GM12878 (cell line): ENCODE data around the gene PRR14L. TPM values are rescaled to one million over a fixed set of nuclear protein-coding genes. Genes with fewer than 3 reads are reported as not detected.

Experiments
- ATAC-seq: fragments of 200-7000 bp; cut with Tn5 transposase; 3 replicates; pipeline ENCODE4 v1.9.1; 2020; ENCODE audit warnings: mild to moderate bottlenecking, moderate library complexity
- BruUV-seq: library from RNA; stranded (reverse); fragments of 400-500 nt; replicated peaks from 2 replicates; lab custom pipeline; 2021; lab: Mats Ljungman, UMichigan
- CTCF ChIA-PET: fragments of 300-600 bp; sonication (Branson Sonifier 250); formaldehyde crosslinking; extraction: SDS; loops from one replicate; lab custom pipeline; 2021; ENCODE audit warnings: inconsistent platforms; lab: Yijun Ruan, JAX
- POLR2A ChIA-PET: fragments of 350-600 bp; formaldehyde crosslinking; extraction: SDS; loops from one replicate; lab custom pipeline; 2021; ENCODE audit warnings: inconsistent platforms; lab: Charles Lee
- RAD21 ChIA-PET: fragments of 300-600 bp; sonication (Branson Sonifier 250); formaldehyde crosslinking; loops from one replicate; lab custom pipeline; 2023; ENCODE audit warnings: antibody characterized with exemption; ENCODE audit not compliant: unreplicated experiment; lab: Charles Lee
- SMC1A ChIA-PET: fragments of 300-600 bp; sonication (Branson Sonifier 250); formaldehyde crosslinking; loops from one replicate; lab custom pipeline; 2023; ENCODE audit not compliant: unreplicated experiment, uncharacterized antibody; lab: Charles Lee
- DNase-seq: peaks from one replicate; pipeline ENCODE4 v3.0.0-alpha.2; 2011; ENCODE audit warnings: low read depth, low spot score
- FAIRE-seq: peaks from 3 replicates; lab custom pipeline; 2011; peaks lifted over from hg19 to GRCh38; lab: Jason Lieb, UNC
- H2AFZ ChIP-seq: 2 replicates; pipeline ENCODE4 v1.6.0; 2011; ENCODE audit warnings: low read depth, low read length, control low read depth; ENCODE audit not compliant: control insufficient read depth
- H3K27ac ChIP-seq: 2 replicates; pipeline ENCODE4 v1.5.1; 2011; ENCODE audit warnings: control low read depth; ENCODE audit not compliant: control insufficient read depth, insufficient read depth
- H3K27me3 ChIP-seq, 2 experiments: replicated peaks in 1 of 2; 2 replicates each; pipeline versions ENCODE4 v1.6.0 to v1.6.1; 2011; ENCODE audit warnings: low read length in 1 of 2; ENCODE audit not compliant: control insufficient read depth in 2 of 2, insufficient read depth in 2 of 2
- H3K36me3 ChIP-seq, 2 experiments: 2 replicates each; pipeline ENCODE4 v1.5.1; 2011; ENCODE audit warnings: low read length in 1 of 2; ENCODE audit not compliant: control insufficient read depth in 2 of 2, insufficient read depth in 2 of 2
- H3K4me1 ChIP-seq: 2 replicates; pipeline ENCODE4 v1.6.1; 2011; ENCODE audit warnings: mild to moderate bottlenecking, low read length, moderate library complexity, mixed read lengths; ENCODE audit not compliant: control insufficient read depth, insufficient read depth
- H3K4me2 ChIP-seq: 2 replicates; pipeline ENCODE4 v1.6.0; 2011; ENCODE audit warnings: control low read depth; ENCODE audit not compliant: control insufficient read depth, insufficient read depth
- H3K4me3 ChIP-seq: fragments of 200-600 bp; sonication (generic); 2 replicates; pipeline ENCODE4 v1.5.1; 2016
- H3K79me2 ChIP-seq: 2 replicates; pipeline ENCODE4 v1.6.0; 2011; ENCODE audit warnings: low read length; ENCODE audit not compliant: control insufficient read depth, insufficient read depth
- H3K9ac ChIP-seq: 2 replicates; pipeline ENCODE4 v1.8.0; 2011; ENCODE audit warnings: low read length, control low read depth, mixed read lengths; ENCODE audit not compliant: control insufficient read depth, insufficient read depth
- H3K9me3 ChIP-seq: replicated peaks from 3 replicates; pipeline ENCODE4 v1.5.1; 2011; ENCODE audit warnings: mild to moderate bottlenecking, low read length; ENCODE audit not compliant: control insufficient read depth, insufficient read depth
- H4K20me1 ChIP-seq: 2 replicates; pipeline ENCODE4 v1.6.0; 2011; ENCODE audit not compliant: control insufficient read depth, insufficient read depth
- CEBPB ChIP-seq, 2 experiments: fragments of 150-350 bp in 1 of 2; IDR thresholded peaks; 2 replicates each; pipeline ENCODE4 v1.6.1; 2012 to 2014; ENCODE audit warnings: low read depth in 2 of 2, low read length in 2 of 2, borderline replicate concordance in 1 of 2, inconsistent platforms in 1 of 2
- CREM ChIP-seq: IDR thresholded peaks from 2 replicates; pipeline ENCODE4 v1.6.1; 2014; ENCODE audit warnings: antibody characterized with exemption, low read depth
- DPF2 ChIP-seq: fragments of 450-650 bp; IDR thresholded peaks from 2 replicates; pipeline ENCODE4 v1.6.1; 2017; ENCODE audit warnings: mild to moderate bottlenecking
- FOXM1 ChIP-seq: IDR thresholded peaks from 2 replicates; pipeline ENCODE4 v1.6.1; 2012; ENCODE audit warnings: low read depth, mild to moderate bottlenecking, inconsistent platforms, low read length, moderate library complexity
- GATAD2B ChIP-seq: fragments of 450-650 bp; conservative IDR thresholded peaks from 2 replicates; pipeline ENCODE4 v1.6.1; 2017; ENCODE audit warnings: low read depth, mild to moderate bottlenecking, moderate library complexity
- HDAC6 ChIP-seq: fragments of 200-600 bp; sonication (generic); IDR thresholded peaks from one replicate; pipeline ENCODE4 v1.8.0; 2017; ENCODE audit warnings: antibody characterized with exemption; ENCODE audit not compliant: unreplicated experiment
- HDGF ChIP-seq: fragments of 450-650 bp; IDR thresholded peaks from 2 replicates; pipeline ENCODE4 v1.6.1; 2016; ENCODE audit warnings: antibody characterized with exemption
- PML ChIP-seq: IDR thresholded peaks from 2 replicates; pipeline ENCODE4 v1.6.1; 2012; ENCODE audit warnings: low read length, inconsistent platforms
- RBBP5 ChIP-seq: fragments of 200-600 bp; sonication (generic); conservative IDR thresholded peaks from 2 replicates; pipeline ENCODE4 v1.6.1; 2016
- SP1 ChIP-seq: IDR thresholded peaks from one replicate; pipeline ENCODE4 v1.6.1; 2011; ENCODE audit warnings: low read depth, low read length
- TAF1 ChIP-seq: IDR thresholded peaks from 2 replicates; pipeline ENCODE4 v1.6.1; 2011; ENCODE audit warnings: mild to moderate bottlenecking, low read depth, low read length, borderline replicate concordance
- TBL1XR1 ChIP-seq: IDR thresholded peaks from 2 replicates; pipeline ENCODE4 v1.6.1; 2012; ENCODE audit warnings: low read depth, low read length, improper control_type of control experiment
- ZNF24 ChIP-seq: fragments of 450-650 bp; IDR thresholded peaks from 2 replicates; pipeline ENCODE4 v1.6.1; 2017; ENCODE audit warnings: antibody characterized with exemption, mild to moderate bottlenecking
- ZZZ3 ChIP-seq: IDR thresholded peaks from 2 replicates; pipeline ENCODE4 v1.6.1; 2011; ENCODE audit warnings: low read depth; ENCODE audit not compliant: control insufficient read depth, insufficient read length
- WGBS: methylation state at CpG from one replicate; pipeline ENCODE4 v1.1.6; 2016; ENCODE audit warnings: low lambda C conversion rate; ENCODE audit not compliant: insufficient replicate concordance, insufficient coverage; ENCODE audit errors: missing lambda C conversion rate; 5-methylcytosine and 5-hydroxymethylcytosine counted together
- in situ Hi-C: fragments of 300-500 bp; cut with MboI; formaldehyde crosslinking; loops from 9 replicates; pipeline ENCODE4 v1.14.3; 2018; ENCODE audit warnings: mixed read lengths
- intact Hi-C: fragments of 100-400 bp; cut with micrococcal nuclease; formaldehyde crosslinking; loops from one replicate; pipeline ENCODE4 v1.14.2; 2022; ENCODE audit not compliant: unreplicated experiment
- polyA plus RNA-seq, 11 experiments: library from polyadenylated mRNA; depleted of rRNA in 4 of 11; unstranded in 6 of 11; stranded (reverse) in 5 of 11; fragments of >200 nt; fragmentation: Nextera tagmentation in 4 of 11; fragmentation: Illumina TruSeq in 1 of 11; extraction: Ambion mirVana in 4 of 11; extraction: Trizol in 1 of 11; gene quantifications; 1 replicate in 1 of 11; 2 replicates in 10 of 11; pipeline versions ENCODE4 v1.2.1 to v1.2.3, GENCODE V29; 2011 to 2016; ENCODE audit warnings: inconsistent platforms in 2 of 11, missing spikeins in 2 of 11, low read depth in 1 of 11
- total RNA-seq, 4 experiments: library from RNA; depleted of rRNA in 3 of 4; stranded (reverse); fragments of >200 nt in 3 of 4; fragmentation: Illumina TruSeq in 1 of 4; extraction: Trizol in 1 of 4; gene quantifications; 2 replicates each; pipeline versions ENCODE4 v1.2.1 to v1.2.3, GENCODE V29; 2013 to 2021
- TF ChIP-seq, protein P1 (sequence below): fragments of 450-650 bp; formaldehyde crosslinking; IDR thresholded peaks from 2 replicates; pipeline ENCODE4 v1.5.0; 2022; ENCODE audit warnings: mild to moderate bottlenecking, missing genetic modification characterization

Gene PRR14L
- total and polyA plus RNA-seq, 10 of the 15 experiments (the other 5 are each of a cell fraction or from before 2014, with no cell fraction given): 4.2 to 49.0 (median 21.4) TPM

DNA sequence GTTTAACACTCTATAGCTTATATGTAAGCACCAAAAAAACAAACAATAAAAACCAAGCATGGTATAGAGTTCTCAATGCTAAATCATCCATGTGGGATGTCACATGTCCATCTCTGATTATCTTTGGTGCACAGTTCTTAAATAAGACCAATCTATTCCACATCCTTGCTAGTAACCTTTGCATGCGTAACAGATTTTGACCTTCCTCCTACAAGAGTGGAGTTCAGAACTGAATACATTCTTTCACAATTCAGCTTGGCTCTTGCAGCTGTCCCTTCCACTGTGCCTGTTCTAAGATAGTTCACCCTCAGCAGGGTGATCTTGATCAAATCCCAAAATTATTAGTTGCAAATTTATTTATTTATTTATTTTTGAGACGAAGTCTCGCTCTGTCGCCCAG lies 21.1 kb downstream of the PRR14L start:
- 100% methylated on average over 4 of the region's 4 CpGs for WGBS

DNA sequence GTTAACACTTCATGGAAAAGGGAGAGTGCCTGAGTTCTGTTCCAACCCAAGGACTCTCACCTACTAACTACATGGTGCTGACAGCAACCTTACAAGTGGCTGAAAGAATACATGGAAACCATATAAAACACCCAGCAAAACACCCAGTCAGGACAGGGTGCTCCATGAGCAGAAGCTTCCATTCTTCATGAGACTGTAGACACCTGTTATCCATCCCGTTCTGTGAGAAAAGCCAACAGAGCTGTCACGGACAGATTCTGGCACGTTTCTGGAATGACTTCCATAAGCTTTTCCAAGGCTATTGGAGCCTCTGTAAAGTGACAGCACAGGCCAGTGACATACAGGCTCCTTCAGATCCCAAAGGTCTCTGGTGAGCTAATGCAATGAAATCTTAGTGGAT lies 23.2 kb downstream of the PRR14L start:
- intact Hi-C loops (no loop called here), in situ Hi-C loops (no loop called here)
- FAIRE-seq (no peak), ATAC-seq (no peak), DNase-seq (no peak)
- H4K20me1 ChIP-seq: no peaks in the 10 kb centered on the region
- no peak overlapping the region for H3K9ac ChIP-seq
- ChIA-PET SMC1A (interaction anchor here (0.7 kb wide), 1 partner anchor 11 kb away, joined by 3 read pairs; no protein-coding TSS in a partner anchor), CTCF (no interaction called here), POLR2A (no interaction called here), RAD21 (interaction anchor here (1.3 kb wide), 1 partner anchor 61 kb away, joined by 3 read pairs; no protein-coding TSS in a partner anchor)
- no peak overlapping the region for H3K4me2 ChIP-seq
- no peaks in the 10 kb centered on the region for H3K4me1 ChIP-seq
- peaks cover 5 to 8% of the 10 kb centered on the region in 2 experiments; a peak in 3 of 4 replicates for H3K36me3 ChIP-seq
- BruUV-seq: no TSS peak
- TF ChIP-seq TBL1XR1 (no peak), CEBPB (IDR thresholded peaks at IDR 0.05; ENCODE audit: borderline replicate concordance in 1 of 2, low read depth in 2 of 2, low read length in 2 of 2) (no peak), ZNF24 (no peak), TAF1 (no peak), HDAC6 (no peak), CREM (no peak), RBBP5 (no peak), ZZZ3 (no peak), DPF2 (no peak), PML (no peak), GATAD2B (no peak), HDGF (no peak)
- TF ChIP-seq, protein P1, sequence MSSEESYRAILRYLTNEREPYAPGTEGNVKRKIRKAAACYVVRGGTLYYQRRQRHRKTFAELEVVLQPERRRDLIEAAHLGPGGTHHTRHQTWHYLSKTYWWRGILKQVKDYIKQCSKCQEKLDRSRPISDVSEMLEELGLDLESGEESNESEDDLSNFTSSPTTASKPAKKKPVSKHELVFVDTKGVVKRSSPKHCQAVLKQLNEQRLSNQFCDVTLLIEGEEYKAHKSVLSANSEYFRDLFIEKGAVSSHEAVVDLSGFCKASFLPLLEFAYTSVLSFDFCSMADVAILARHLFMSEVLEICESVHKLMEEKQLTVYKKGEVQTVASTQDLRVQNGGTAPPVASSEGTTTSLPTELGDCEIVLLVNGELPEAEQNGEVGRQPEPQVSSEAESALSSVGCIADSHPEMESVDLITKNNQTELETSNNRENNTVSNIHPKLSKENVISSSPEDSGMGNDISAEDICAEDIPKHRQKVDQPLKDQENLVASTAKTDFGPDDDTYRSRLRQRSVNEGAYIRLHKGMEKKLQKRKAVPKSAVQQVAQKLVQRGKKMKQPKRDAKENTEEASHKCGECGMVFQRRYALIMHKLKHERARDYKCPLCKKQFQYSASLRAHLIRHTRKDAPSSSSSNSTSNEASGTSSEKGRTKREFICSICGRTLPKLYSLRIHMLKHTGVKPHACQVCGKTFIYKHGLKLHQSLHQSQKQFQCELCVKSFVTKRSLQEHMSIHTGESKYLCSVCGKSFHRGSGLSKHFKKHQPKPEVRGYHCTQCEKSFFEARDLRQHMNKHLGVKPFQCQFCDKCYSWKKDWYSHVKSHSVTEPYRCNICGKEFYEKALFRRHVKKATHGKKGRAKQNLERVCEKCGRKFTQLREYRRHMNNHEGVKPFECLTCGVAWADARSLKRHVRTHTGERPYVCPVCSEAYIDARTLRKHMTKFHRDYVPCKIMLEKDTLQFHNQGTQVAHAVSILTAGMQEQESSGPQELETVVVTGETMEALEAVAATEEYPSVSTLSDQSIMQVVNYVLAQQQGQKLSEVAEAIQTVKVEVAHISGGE: no peak
- 95% methylated on average over 3 of the region's 3 CpGs for WGBS
- no peak overlapping the region for H3K4me3 ChIP-seq
- H3K27me3 ChIP-seq: no peaks in the 10 kb centered on the region
- no peaks in the 10 kb centered on the region for H3K9me3 ChIP-seq
- no peak overlapping the region for H2AFZ ChIP-seq
- no peak overlapping the region for H3K27ac ChIP-seq
- peaks cover 4% of the 10 kb centered on the region for H3K79me2 ChIP-seq

More for the DNA sequence above, 21.1 kb downstream of the PRR14L start:
- H3K27me3 ChIP-seq: no peaks in the 10 kb centered on the region
- intact Hi-C loops (no loop called here), in situ Hi-C loops (no loop called here)
- H4K20me1 ChIP-seq: no peaks in the 10 kb centered on the region
- ATAC-seq: no peak
- peaks cover 4% of the 10 kb centered on the region for H3K79me2 ChIP-seq
- FAIRE-seq: no peak
- no TSS peak for BruUV-seq
- SMC1A ChIA-PET: interaction anchor here (1.2 kb wide), 1 partner anchor 241 kb away, joined by 3 read pairs; no protein-coding TSS in a partner anchor
- RAD21 ChIA-PET: interaction anchor here (0.7 kb wide), 1 partner anchor 98 kb away, joined by 3 read pairs; no protein-coding TSS in a partner anchor
- no peaks in the 10 kb centered on the region for H3K9me3 ChIP-seq
- no peak overlapping the region for H3K4me3 ChIP-seq
- no peak for DNase-seq
- H3K4me1 ChIP-seq: peaks cover 4% of the 10 kb centered on the region
- H2AFZ ChIP-seq: no peak overlapping the region
- POLR2A ChIA-PET: interaction anchor here (0.5 kb wide), 1 partner anchor 17 kb away, joined by 4 read pairs; no protein-coding TSS in a partner anchor
- no peak overlapping the region for H3K27ac ChIP-seq
- CTCF ChIA-PET: no interaction called here
- H3K36me3 ChIP-seq: peaks cover 3 to 14% of the 10 kb centered on the region in 2 experiments; a peak in 3 of 4 replicates
- H3K4me2 ChIP-seq: no peak overlapping the region
- no peak for TF ChIP-seq TBL1XR1
- TF ChIP-seq HDAC6: no peak
- no peak for TF ChIP-seq SP1
- TF ChIP-seq FOXM1: no peak
- no peak overlapping the region for H3K9ac ChIP-seq
